Prostate gland (tissue), 2 donors: ENCODE results near the gene VPS16.

Experiments used
- CTCF ChIP-seq, 4 experiments: fragments of 200-600 bp in 2 of 4; fragments of 450-650 bp in 2 of 4; sonication (generic) in 2 of 4; IDR thresholded peaks; 1 replicate in 3 of 4; 2 replicates in 1 of 4; pipeline ENCODE4 v1.5.1; 2016 to 2019; ENCODE audit warnings: antibody characterized with exemption in 4 of 4, mild to moderate bottlenecking in 2 of 4, moderate library complexity in 2 of 4
- POLR2A ChIP-seq: fragments of 450-650 bp; IDR thresholded peaks from one replicate; pipeline ENCODE4 v1.6.1; 2016; ENCODE audit warnings: antibody characterized with exemption, mild to moderate bottlenecking

- no peak for TF ChIP-seq CTCF (IDR thresholded peaks at IDR 0.05)
- no peak for TF ChIP-seq POLR2A
Observed at GRCh38 chr20:2805689-2806350, 34.7 kb upstream of the VPS16 start.
